Activated T-cell treated with anti-CD3 and anti-CD28 coated beads for 1 hour (primary cell): ENCODE measurements around the gene KCNC3.

Experiments
- DNase-seq: peaks from one replicate; pipeline ENCODE4 v3.0.0-alpha.2; 2020; ENCODE audit warnings: low read depth

Gene KCNC3

GRCh38 chr19:50329146-50329925, at the start of gene KCNC3:
Gene KCNC3 (minus strand): TSS chr19:50329377. CDS start chr19:50329082, 295 bp downstream.
- peak; percentile 90 for DNase-seq

- no peak for DNase-seq
Measured at GRCh38 chr19:50378863-50379236, 49.7 kb upstream of the KCNC3 start.

GRCh38 chr19:50378169-50378862, 49.1 kb upstream of the KCNC3 start:
- DNase-seq, result no peak

GRCh38 chr19:50377517-50377916, 48.3 kb upstream of the KCNC3 start:
- no peak for DNase-seq

- DNase-seq, result peak; percentile 46
Measured at GRCh38 chr19:50377051-50377461, 47.9 kb upstream of the KCNC3 start.

GRCh38 chr19:50376166-50377050, 47.2 kb upstream of the KCNC3 start, which contains the start of gene NR1H2:
Gene NR1H2 (plus strand): TSS chr19:50376457. CDS start chr19:50377606, 1,149 bp downstream.
- peak; percentile 90 for DNase-seq

GRCh38 chr19:50371914-50372475, 42.8 kb upstream of the KCNC3 start:
- no peak for DNase-seq

- peak; percentile 65 for DNase-seq
Measured at GRCh38 chr19:50368649-50369570, 39.7 kb upstream of the KCNC3 start.

- no peak for DNase-seq
Measured at GRCh38 chr19:50365434-50366306, 36.5 kb upstream of the KCNC3 start, which contains the start of gene NAPSA. Gene NAPSA (minus strand): TSS chr19:50365639. CDS start chr19:50365621, 18 bp downstream.

GRCh38 chr19:50362656-50363424, 33.7 kb upstream of the KCNC3 start:
- DNase-seq, result no peak

GRCh38 chr19:50362030-50362412, 32.8 kb upstream of the KCNC3 start:
- DNase-seq, result no peak

- no peak for DNase-seq
Measured at GRCh38 chr19:50361290-50362029, 32.3 kb upstream of the KCNC3 start.

- no peak for DNase-seq
Measured at GRCh38 chr19:50359328-50359818, 30.2 kb upstream of the KCNC3 start.

- peak; percentile 69 for DNase-seq
Measured at GRCh38 chr19:50358483-50359327, 29.5 kb upstream of the KCNC3 start.

- DNase-seq, result peak; percentile 82
Measured at GRCh38 chr19:50357178-50358100, 28.3 kb upstream of the KCNC3 start.

GRCh38 chr19:50356691-50357177, 27.6 kb upstream of the KCNC3 start:
- DNase-seq, result no peak
